Tibial nerve (tissue), 3 donors: ENCODE data around the gene MUCL3.

ENCODE experiments used
- POLR2A ChIP-seq, 2 donors: fragments of 450-650 bp; IDR thresholded peaks; one replicate each; pipeline ENCODE4 v1.6.1; 2017; ENCODE audit warnings: antibody characterized with exemption in 2 of 2, mild to moderate bottlenecking in 2 of 2, moderate library complexity in 2 of 2
- TF ChIP-seq, protein P1 (sequence below), 5 experiments: fragments of 200-600 bp in 3 of 5; fragments of 450-650 bp in 2 of 5; sonication (generic) in 3 of 5; IDR thresholded peaks; one replicate each; pipeline ENCODE4 v1.5.1; 2016 to 2019; ENCODE audit warnings: antibody characterized with exemption in 5 of 5, mild to moderate bottlenecking in 3 of 5, moderate library complexity in 2 of 5

DNA sequence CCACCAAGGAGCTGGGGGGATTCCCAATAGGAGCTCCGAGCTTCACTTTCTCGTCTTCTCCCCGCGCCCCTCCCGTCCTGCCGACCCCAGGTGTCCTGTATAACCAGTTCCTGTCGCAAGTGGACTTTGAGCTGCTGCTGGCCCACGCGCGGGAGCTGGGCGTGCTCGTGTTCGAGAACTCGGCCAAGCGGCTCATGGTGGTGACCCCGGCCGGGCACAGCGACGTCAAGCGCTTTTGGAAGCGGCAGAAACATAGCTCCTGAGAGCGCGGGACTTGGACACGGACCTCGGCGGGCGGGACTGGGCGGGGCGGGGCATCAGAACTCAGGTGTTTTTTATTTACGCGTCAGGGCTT lies 27.1 kb upstream of the MUCL3 start:
- TF ChIP-seq, protein P1, sequence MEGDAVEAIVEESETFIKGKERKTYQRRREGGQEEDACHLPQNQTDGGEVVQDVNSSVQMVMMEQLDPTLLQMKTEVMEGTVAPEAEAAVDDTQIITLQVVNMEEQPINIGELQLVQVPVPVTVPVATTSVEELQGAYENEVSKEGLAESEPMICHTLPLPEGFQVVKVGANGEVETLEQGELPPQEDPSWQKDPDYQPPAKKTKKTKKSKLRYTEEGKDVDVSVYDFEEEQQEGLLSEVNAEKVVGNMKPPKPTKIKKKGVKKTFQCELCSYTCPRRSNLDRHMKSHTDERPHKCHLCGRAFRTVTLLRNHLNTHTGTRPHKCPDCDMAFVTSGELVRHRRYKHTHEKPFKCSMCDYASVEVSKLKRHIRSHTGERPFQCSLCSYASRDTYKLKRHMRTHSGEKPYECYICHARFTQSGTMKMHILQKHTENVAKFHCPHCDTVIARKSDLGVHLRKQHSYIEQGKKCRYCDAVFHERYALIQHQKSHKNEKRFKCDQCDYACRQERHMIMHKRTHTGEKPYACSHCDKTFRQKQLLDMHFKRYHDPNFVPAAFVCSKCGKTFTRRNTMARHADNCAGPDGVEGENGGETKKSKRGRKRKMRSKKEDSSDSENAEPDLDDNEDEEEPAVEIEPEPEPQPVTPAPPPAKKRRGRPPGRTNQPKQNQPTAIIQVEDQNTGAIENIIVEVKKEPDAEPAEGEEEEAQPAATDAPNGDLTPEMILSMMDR (IDR thresholded peaks at IDR 0.05) = no peak
- TF ChIP-seq POLR2A (IDR thresholded peaks at IDR 0.05) = no peak
